Fibroblast of gingiva (primary cell): ENCODE measurements around the gene PPP6R2.

Experiments used
- DNase-seq: peaks from one replicate; pipeline ENCODE4 v3.0.0-alpha.2; 2011; ENCODE audit warnings: low read depth

Gene PPP6R2

GRCh38 chr22:50445071-50445879, 102.1 kb downstream of the PPP6R2 start:
- DNase-seq, result no peak

GRCh38 chr22:50445880-50446707, 103.0 kb downstream of the PPP6R2 start:
- no peak for DNase-seq

- no peak for DNase-seq
These were observed 103.8 kb downstream of the PPP6R2 start for GRCh38 chr22:50446708-50447575.

GRCh38 chr22:50447576-50448551, 104.7 kb downstream of the PPP6R2 start:
- DNase-seq, result no peak

GRCh38 chr22:50452649-50453048, 109.5 kb downstream of the PPP6R2 start:
- no peak for DNase-seq

- DNase-seq, result no peak
These were observed 111.5 kb downstream of the PPP6R2 start for GRCh38 chr22:50454556-50455075.

- DNase-seq, result no peak
These were observed 112.1 kb downstream of the PPP6R2 start for GRCh38 chr22:50455201-50455600.

GRCh38 chr22:50456026-50456425, 112.9 kb downstream of the PPP6R2 start:
- no peak for DNase-seq

- DNase-seq, result no peak
These were observed 113.5 kb downstream of the PPP6R2 start for GRCh38 chr22:50456466-50457234.

- no peak for DNase-seq
These were observed 115.9 kb downstream of the PPP6R2 start for GRCh38 chr22:50459016-50459415.

- DNase-seq, result no peak
These were observed 116.5 kb downstream of the PPP6R2 start for GRCh38 chr22:50459496-50460140.

- no peak for DNase-seq
These were observed 117.8 kb downstream of the PPP6R2 start for GRCh38 chr22:50460938-50461337.

GRCh38 chr22:50461536-50461935, 118.4 kb downstream of the PPP6R2 start:
- DNase-seq, result no peak

- DNase-seq, result no peak
These were observed 118.9 kb downstream of the PPP6R2 start for GRCh38 chr22:50461979-50462540.

- no peak for DNase-seq
These were observed 120.2 kb downstream of the PPP6R2 start for GRCh38 chr22:50463188-50463900.

- DNase-seq, result no peak
These were observed 121.3 kb downstream of the PPP6R2 start for GRCh38 chr22:50464451-50464850.

- no peak for DNase-seq
These were observed 122.2 kb downstream of the PPP6R2 start for GRCh38 chr22:50465066-50465930.
